ENCODE results near the gene KIF6. TPM values are rescaled to one million over a fixed set of nuclear protein-coding genes. Genes with fewer than 3 reads are reported as not detected.

KIF6 gene
- total RNA-seq, 4 donors from 2014 or later: 0.10 to 0.61 (median 0.13) TPM; not detected in 1

GRCh38 chr6:39466631-39467030, 258.6 kb downstream of the KIF6 start:
- 63 to 64% methylated on average over 1 of the region's 1 CpG for WGBS, 2 donors
- TF ChIP-seq POLR2A (IDR thresholded peaks at IDR 0.05) (no peak), CTCF (IDR thresholded peaks at IDR 0.05) (no peak)
- intact Hi-C loops (cut with DNase I; ENCODE audit: low total_unique reads): no loop called here
- H3K4me3 ChIP-seq (ENCODE audit: low read depth, poor library complexity, severe bottlenecking): no peak overlapping the region
- no peak for DNase-seq (ENCODE audit: low spot score in 2 of 2)

GRCh38 chr6:39465539-39465938, 259.7 kb downstream of the KIF6 start:
- TF ChIP-seq CTCF (IDR thresholded peaks at IDR 0.05): no peak
- 30 to 44% methylated on average over 1 of the region's 1 CpG for WGBS, 2 donors
- intact Hi-C loops (cut with DNase I; ENCODE audit: low total_unique reads): no loop called here
- DNase-seq (ENCODE audit: low spot score in 2 of 2): no peak
- no peak overlapping the region for H3K4me3 ChIP-seq (ENCODE audit: low read depth, poor library complexity, severe bottlenecking)

GRCh38 chr6:39464067-39464466, 261.1 kb downstream of the KIF6 start:
- no peak for DNase-seq (ENCODE audit: low spot score in 2 of 2)
- 67% methylated on average over 5 of the region's 5 CpGs for WGBS, 2 donors
- no peak overlapping the region for H3K4me3 ChIP-seq (ENCODE audit: low read depth, poor library complexity, severe bottlenecking)
- TF ChIP-seq POLR2A (IDR thresholded peaks at IDR 0.05) (no peak), CTCF (IDR thresholded peaks at IDR 0.05) (no peak)
- intact Hi-C loops (cut with DNase I; ENCODE audit: low total_unique reads): no loop called here

GRCh38 chr6:39453956-39454524, 271.2 kb downstream of the KIF6 start:
- WGBS, 2 donors: 88 to 92% methylated on average over 2 of the region's 2 CpGs
- TF ChIP-seq CTCF (IDR thresholded peaks at IDR 0.05) (no peak), POLR2A (IDR thresholded peaks at IDR 0.05) (no peak)
- no peak for DNase-seq (ENCODE audit: low spot score in 2 of 2)
- intact Hi-C loops (cut with DNase I; ENCODE audit: low total_unique reads): no loop called here
- H3K4me3 ChIP-seq (ENCODE audit: low read depth, poor library complexity, severe bottlenecking): no peak overlapping the region

- WGBS, 2 donors: 50 to 55% methylated on average over 5 of the region's 5 CpGs
- no peak overlapping the region for H3K4me3 ChIP-seq (ENCODE audit: low read depth, poor library complexity, severe bottlenecking)
- no peak for TF ChIP-seq POLR2A (IDR thresholded peaks at IDR 0.05)
- no peak for TF ChIP-seq CTCF (IDR thresholded peaks at IDR 0.05)
- DNase-seq (ENCODE audit: low spot score in 2 of 2): no peak
- intact Hi-C loops (cut with DNase I; ENCODE audit: low total_unique reads): no loop called here
These were observed 272.0 kb downstream of the KIF6 start for GRCh38 chr6:39453241-39453640.
